GM21367 (cell line): ENCODE results near the gene TNXB.
"Not testable (repeated sequence)": the region's sequence is repeated elsewhere in the genome, so short reads cannot be mapped to it uniquely, and the experiment has no call there.

Experiments
- ATAC-seq: cut with Tn5 transposase; IDR thresholded peaks from one replicate; pipeline ENCODE4 v1.9.1; 2021; ENCODE audit not compliant: unreplicated experiment

Gene TNXB

DNA sequence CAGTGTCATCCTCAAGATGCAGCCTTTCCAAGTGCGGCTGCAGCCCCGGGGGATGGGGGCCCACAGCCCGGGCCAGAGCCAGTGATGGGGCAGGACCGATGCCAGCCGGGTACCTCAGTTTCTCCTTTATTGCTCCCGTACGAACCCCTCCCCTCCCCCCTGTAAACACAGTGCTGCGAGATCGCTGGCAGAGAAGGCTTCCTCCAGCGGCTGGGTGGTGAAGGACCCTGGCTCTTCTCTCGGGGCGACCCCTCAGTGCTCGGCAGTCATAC, 68.2 kb downstream of the TNXB start:
- not testable (repeated sequence) for ATAC-seq

GRCh38 chr6:32040299-32041049, 68.7 kb downstream of the TNXB start:
- not testable (repeated sequence) for ATAC-seq

- not testable (repeated sequence) for ATAC-seq
These were observed 69.5 kb downstream of the TNXB start for GRCh38 chr6:32039321-32040274.

- not testable (repeated sequence) for ATAC-seq
These were observed 70.3 kb downstream of the TNXB start for GRCh38 chr6:32038878-32039277.

DNA sequence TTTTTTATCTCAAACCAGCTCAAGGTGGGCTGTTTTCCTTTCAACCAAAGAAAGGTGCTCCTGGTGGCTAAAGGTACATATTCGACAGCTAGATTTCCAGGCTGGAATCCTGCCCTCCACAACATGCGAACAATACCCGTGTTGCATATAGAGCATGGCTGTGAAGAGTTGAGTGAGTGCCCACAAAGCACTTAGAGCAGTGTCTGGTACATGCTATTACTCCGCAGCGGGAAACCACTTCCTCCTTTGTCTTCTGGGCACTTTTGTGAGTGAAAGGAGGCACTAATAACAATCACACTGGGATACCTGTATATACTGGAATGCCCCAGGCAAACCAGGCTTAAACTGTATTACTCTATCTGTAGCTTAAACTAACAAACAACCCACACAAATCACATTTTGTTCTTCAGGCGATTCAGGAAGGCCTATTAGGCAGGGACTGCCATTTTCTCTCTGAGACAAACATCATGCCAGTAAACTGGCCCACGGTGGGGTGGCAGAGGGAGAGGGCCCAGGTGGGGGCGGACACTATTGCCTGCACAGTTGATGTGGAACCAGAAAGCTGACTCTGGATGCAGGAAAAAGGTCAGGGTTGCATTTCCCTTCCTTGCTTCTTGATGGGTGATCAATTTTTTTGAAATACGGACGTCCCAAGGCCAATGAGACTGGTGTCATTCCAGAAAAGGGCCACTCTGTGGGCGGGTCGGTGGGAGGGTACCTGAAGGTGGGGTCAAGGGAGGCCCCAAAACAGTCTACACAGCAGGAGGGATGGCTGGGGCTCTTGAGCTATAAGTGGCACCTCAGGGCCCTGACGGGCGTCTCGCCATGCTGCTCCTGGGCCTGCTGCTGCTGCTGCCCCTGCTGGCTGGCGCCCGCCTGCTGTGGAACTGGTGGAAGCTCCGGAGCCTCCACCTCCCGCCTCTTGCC, 71.3 kb downstream of the TNXB start, which contains the start of gene CYP21A2:
TSS of gene CYP21A2 (plus strand) at position 818 of the 927 bp plus-strand sequence. CDS start at position 826, 8 bp downstream.
- ATAC-seq = not testable (repeated sequence)

GRCh38 chr6:32037136-32037535, 72.0 kb downstream of the TNXB start:
- not testable (repeated sequence) for ATAC-seq

- ATAC-seq = not testable (repeated sequence)
These were observed 73.7 kb downstream of the TNXB start for GRCh38 chr6:32035283-32036013.

DNA sequence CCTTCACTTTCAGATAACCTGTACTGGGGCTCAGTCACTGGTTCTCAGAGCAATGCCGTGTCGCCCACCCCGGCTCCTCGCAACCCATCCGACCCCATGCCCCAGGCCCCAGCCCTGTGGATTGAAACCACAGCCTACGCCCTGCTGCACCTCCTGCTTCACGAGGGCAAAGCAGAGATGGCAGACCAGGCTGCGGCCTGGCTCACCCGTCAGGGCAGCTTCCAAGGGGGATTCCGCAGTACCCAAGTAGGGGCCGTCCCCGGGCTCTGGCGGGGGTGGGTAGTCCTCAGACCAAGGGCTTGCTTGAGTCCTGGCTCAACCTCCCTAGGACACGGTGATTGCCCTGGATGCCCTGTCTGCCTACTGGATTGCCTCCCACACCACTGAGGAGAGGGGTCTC, 79.6 kb downstream of the TNXB start:
- not testable (repeated sequence) for ATAC-seq

- not testable (repeated sequence) for ATAC-seq
These were observed 80.5 kb downstream of the TNXB start for GRCh38 chr6:32028631-32029030.

DNA sequence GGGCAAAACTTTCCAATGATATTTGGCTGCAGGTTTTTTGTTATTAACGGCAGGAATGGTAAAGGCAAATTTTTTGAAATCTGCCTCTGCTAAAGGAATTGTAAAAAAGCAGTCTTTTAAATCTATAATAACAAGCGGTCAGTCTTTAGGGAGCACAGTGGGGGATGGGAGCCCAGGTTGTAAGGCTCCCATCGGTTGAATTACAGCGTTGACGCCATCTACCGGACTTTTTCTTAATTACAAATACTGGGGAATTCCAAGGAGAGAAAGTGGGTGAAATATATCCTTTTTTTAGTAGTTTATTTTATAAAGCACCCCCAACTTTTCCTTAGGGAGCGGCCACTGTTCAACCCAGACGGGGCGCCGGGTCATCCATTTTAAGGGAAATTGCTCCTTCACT, 87.0 kb downstream of the TNXB start:
- ATAC-seq = not testable (repeated sequence)

DNA sequence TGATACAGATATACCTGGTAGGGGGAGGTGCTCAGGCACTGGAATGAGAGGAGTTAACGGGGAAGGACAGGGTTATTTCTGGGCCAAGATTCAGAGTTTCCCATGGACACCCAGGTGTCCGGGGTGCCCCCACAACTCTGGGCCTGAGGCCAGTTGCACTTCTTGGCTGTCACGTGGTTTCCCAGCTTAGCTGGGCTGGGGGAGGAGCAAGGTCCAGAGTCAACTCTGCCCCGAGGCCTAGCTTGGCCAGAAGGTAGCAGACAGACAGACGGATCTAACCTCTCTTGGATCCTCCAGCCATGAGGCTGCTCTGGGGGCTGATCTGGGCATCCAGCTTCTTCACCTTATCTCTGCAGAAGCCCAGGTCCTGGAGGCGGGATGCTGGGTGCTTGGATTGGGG, 94.6 kb downstream of the TNXB start, which contains the start of gene C4B:
TSS of gene C4B (plus strand) at position 249 of the 400 bp plus-strand sequence. CDS start at position 300, 51 bp downstream.
- not testable (repeated sequence) for ATAC-seq

DNA sequence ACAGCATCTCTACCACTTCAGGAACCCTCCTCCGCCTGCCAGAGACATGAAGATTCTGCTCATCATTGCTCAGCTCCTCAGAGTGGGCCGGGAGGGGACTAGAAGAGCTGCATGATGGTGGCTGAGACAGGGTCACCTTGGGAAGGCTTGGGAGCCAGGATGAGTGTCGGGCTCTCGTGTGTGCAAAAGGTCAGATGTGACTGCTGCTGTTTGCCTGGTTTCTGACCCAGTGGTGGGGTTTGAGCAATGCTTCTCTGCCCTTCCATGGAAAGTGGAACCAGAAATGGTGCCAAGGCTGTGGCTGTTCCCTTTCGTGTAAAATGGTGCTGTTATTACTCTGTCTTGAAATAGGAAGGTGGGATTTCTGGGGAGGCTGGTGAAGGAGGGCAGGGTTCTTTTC, 95.4 kb downstream of the TNXB start:
- not testable (repeated sequence) for ATAC-seq

DNA sequence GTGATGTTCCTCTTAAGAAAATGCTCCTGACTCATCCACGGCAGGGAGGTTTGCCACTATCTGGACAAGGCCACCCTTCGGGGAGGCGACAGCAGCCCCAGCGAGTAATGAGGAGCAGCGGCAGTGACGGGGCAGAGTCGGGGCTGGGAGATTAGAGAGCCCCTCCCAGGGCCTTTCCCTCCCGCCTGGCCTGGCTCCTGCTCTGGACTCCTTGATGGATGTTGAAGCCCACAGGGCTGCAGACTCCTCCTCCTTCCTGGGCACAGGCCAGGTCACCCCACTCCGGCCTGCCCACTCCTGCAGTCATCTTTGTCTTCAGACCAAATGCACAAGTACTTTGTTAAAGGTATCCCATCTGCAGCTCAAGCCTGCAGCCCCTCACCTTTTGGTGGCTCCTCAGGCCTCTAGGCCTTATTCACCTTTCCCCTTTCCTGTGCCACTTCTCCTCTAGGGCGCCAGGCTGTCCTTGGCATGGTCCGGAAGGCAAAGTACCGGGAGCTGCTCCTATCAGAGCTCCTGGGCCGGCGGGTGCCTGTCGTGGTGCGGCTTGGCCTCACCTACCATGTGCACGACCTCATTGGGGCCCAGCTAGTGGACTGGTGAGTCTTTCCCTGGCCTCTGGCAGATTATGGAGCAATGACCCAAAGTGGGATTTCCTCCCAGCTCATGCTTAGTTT, 96.1 kb downstream of the TNXB start:
- not testable (repeated sequence) for ATAC-seq

- not testable (repeated sequence) for ATAC-seq
These were observed 98.1 kb downstream of the TNXB start for GRCh38 chr6:32010856-32011530.

GRCh38 chr6:32009537-32009936, 99.6 kb downstream of the TNXB start:
- not testable (repeated sequence) for ATAC-seq

GRCh38 chr6:32008616-32009015, 100.5 kb downstream of the TNXB start:
- not testable (repeated sequence) for ATAC-seq

DNA sequence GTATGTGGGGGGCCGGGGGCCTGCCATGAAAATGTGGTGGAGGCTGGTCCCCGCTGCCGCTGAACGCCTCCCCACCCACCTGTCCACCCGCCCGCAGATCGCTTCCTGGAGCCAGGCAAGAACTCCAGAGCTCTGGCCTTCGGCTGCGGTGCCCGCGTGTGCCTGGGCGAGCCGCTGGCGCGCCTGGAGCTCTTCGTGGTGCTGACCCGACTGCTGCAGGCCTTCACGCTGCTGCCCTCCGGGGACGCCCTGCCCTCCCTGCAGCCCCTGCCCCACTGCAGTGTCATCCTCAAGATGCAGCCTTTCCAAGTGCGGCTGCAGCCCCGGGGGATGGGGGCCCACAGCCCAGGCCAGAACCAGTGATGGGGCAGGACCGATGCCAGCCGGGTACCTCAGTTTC, 101.1 kb downstream of the TNXB start:
- not testable (repeated sequence) for ATAC-seq

GRCh38 chr6:32007086-32007485, 102.1 kb downstream of the TNXB start:
- ATAC-seq = not testable (repeated sequence)
